GM19324 (cell line): Measurements from ENCODE around the gene PKNOX2.

Experiments used
- ATAC-seq: cut with Tn5 transposase; IDR thresholded peaks from one replicate; pipeline ENCODE4 v1.9.1; 2021; ENCODE audit warnings: mild to moderate bottlenecking, moderate library complexity; ENCODE audit not compliant: unreplicated experiment, low FRiP score

PKNOX2 gene

GRCh38 chr11:125452125-125452470 lies 287.5 kb downstream of the PKNOX2 start:
- ATAC-seq: no peak

DNA sequence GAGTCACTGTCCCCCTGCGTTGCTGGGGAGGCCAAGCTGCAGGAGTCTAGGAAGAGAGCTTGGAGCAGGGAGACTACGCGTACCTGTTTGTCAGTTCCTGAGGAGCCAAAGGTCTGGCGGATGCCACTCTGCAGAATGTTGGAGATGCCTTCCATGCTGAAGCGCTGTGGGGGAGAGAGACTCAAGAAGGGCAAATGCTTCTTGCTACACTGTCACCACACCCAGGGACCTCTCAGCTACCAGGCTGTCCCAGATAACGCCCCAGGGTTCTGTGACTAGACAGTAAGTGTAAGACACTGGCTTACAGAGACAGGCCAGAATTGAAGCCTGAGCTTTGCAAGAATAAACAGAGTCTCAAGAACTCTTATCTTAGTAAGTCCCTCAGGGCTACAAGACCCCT lies 289.5 kb downstream of the PKNOX2 start:
- no peak for ATAC-seq

GRCh38 chr11:125455851-125456250 lies 291.3 kb downstream of the PKNOX2 start:
- ATAC-seq: no peak

DNA sequence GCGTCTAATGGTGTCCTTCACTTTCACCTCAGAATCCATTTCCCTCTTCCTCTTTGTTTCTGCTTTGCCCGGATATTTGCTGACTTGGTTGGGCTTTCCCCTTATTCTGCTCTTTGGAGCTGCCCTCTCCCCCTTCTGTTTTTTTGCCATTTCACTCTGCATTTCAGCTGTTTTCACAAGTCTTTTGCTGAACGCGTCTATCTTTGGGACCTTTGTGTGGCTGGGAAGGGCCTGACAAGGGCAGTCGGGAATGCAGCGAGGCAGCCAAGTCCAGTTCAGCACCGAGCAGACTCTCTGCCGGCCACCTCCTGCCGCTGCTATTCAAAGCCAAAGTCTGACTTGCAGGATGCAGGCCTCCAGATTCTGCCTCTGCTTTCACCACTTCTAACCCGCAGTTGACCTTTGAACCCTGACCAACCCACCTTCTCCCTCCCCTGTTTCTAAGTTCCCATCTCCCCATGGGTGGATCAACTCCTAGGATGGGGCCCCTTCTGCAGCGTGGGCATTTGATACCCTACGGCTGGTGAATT lies 293.3 kb downstream of the PKNOX2 start:
- no peak for ATAC-seq

DNA sequence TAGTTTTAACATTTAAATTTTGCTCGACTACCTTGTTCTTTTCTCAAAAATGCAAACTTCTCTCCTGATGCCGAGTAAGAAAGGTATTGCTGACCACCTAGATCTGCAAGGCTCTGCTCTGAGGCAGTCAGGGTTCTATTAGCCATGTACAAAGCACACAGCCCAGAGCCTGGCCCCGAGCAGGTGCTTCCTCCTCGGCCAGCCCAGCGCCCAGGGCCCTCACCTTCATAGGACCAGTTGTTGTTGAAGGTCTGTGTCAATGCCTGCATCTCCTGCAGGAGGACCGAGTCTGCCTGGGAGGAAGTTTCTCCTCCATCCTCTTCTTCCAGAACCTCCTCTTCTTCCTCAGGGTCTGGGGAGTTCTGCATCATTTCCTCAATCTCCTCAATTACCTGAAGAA lies 295.7 kb downstream of the PKNOX2 start:
- ATAC-seq: no peak

GRCh38 chr11:125463590-125464269 lies 299.2 kb downstream of the PKNOX2 start:
- ATAC-seq: no peak

DNA sequence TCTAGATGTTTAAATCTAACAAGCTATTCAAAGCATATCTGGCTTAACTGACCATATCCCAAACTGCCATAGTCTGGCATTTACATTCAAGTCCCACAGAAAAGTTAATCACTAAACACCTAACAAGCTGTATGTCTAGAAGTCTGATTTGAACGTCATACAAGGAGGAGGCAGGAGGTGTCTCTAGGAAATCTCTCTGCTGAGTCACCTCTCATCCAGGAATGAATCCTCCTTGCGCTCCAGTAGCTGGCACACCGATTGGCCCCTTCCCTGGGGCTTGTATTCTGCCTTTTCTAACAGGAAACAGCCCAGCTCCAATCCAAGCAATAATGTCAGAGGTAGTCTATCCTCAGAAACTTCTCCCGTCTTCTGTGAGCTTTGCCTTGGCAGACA lies 299.7 kb downstream of the PKNOX2 start:
- ATAC-seq: no peak

DNA sequence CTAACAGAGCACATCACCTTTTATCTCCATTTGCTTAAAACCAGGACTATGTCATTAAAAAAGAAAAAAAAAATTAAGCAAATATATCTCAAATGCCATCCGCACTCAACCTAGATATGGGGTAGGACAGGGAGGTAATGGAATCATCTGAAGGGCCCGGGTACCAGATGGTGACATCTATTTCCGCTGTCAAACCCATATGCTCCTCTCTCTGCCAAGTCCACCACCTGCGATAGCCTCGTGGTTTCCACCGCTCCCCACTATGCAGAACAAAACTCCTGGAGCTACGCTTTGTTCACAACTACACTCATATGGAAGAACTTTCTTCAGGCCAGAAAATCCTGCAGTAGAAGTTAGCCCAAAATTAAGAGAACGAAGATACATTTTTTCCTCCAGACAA lies 300.1 kb downstream of the PKNOX2 start:
- ATAC-seq: no peak

- no peak for ATAC-seq
Observed at GRCh38 chr11:125465255-125465654, 300.7 kb downstream of the PKNOX2 start.

DNA sequence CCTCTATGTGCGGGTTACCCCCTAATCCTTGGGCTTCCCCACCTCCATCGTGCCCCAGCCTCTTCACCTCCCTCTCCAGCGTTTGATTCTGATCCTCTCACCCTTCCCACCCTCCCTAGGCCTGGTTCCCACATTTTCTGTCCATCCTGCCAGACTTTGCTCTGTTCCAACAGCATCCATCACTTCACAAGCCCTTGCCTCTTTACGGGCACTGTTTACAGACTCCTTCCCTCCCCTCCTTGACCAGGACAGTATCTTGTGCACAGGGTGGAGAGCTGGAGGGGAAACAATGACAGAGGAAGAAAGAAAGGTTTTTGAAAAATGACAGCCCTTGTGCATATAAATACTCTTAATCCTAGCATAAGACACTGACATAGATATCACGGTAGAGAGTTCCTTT lies 301.1 kb downstream of the PKNOX2 start:
- ATAC-seq: no peak

- no peak for ATAC-seq
Observed at GRCh38 chr11:125468025-125468424, 303.5 kb downstream of the PKNOX2 start.

- no peak for ATAC-seq
Observed at GRCh38 chr11:125468852-125469251, 304.3 kb downstream of the PKNOX2 start.

DNA sequence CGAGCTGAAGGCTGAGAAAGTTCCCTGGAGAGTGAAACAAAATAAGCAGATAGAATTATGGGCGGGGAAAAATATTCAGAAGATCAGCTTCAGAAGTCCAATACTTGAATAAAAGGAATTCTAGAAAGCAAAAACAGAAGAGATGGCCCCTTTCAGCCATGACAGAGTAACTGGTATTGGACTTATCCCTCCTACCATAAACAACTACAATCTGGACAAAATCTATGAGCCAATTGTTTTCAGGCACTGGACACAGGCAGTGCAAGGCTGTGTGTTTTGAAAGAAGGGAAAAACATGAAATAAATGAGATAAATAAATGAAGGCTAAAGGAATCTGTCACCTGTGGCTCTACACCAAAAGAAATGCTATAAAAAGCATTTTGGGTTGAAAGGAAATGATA lies 305.8 kb downstream of the PKNOX2 start:
- no peak for ATAC-seq

DNA sequence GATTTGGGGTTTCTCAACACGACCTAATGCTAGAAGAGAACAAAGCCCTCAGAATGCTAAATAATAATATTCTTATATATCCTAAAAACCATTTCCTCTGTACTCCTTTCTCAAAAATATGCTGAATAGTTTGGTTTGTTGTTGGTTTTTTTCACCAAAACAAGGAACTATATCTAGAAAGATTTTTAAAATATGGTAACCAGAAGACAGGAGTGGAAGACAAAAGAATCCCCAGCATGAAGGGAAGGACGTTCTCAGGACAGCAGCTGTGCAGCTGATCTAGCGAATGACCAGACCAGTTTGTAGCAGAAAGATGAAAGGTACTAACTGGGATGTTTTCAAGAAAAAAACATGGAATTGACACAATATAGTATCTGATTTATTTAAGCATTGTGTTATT lies 312.2 kb downstream of the PKNOX2 start:
- ATAC-seq: no peak

DNA sequence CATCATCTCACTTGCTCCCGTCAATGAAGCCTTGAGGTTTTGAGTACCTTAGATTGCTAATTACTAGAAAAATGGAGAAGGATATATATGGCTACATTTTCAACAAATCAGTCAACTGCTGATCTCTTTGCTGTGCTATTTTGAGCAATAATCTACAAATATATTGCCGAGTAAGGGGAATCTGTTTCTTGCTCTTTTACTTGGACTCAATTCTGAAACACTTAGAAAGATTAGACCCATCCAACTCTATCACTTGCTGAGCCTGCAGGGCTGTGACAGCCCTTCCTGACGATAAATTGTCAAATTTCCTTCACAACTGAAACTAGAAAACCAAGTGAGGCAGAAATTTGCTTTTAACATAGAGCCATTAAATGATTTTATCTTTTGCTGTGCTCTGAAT lies 314.6 kb downstream of the PKNOX2 start:
- no peak for ATAC-seq

DNA sequence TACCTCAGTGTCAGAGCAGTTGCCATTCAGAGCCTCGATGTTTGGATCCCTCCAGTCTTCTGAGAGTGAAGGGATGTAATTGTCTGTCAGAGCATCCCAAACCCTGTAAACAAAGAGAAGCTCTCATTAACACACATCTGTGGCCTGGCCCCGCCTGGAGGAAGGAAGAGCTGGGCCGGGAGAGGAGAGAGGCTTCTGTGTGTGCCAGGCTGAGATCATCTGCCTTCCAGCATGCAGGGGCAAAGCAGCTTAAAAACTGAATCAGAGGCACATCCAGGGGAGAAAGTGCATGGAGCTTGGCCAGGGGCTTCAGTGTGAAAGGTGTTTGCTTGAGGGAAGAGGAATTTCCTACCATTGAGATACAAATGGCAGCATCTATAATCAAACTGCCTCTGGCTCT lies 317.0 kb downstream of the PKNOX2 start:
- no peak for ATAC-seq
